ENCODE measurements around the gene VMP1. TPM values are rescaled to one million over a fixed set of nuclear protein-coding genes. Genes with fewer than 3 reads are reported as not detected.
A peak's percentile ranks its signal among the peaks of the same experiment; 100 is the strongest.

VMP1 gene
- total and polyA plus RNA-seq, 2 of the 13 experiments (the other 11 are each of a cell fraction or from before 2014, with no cell fraction given), result 186 to 271 TPM

DNA sequence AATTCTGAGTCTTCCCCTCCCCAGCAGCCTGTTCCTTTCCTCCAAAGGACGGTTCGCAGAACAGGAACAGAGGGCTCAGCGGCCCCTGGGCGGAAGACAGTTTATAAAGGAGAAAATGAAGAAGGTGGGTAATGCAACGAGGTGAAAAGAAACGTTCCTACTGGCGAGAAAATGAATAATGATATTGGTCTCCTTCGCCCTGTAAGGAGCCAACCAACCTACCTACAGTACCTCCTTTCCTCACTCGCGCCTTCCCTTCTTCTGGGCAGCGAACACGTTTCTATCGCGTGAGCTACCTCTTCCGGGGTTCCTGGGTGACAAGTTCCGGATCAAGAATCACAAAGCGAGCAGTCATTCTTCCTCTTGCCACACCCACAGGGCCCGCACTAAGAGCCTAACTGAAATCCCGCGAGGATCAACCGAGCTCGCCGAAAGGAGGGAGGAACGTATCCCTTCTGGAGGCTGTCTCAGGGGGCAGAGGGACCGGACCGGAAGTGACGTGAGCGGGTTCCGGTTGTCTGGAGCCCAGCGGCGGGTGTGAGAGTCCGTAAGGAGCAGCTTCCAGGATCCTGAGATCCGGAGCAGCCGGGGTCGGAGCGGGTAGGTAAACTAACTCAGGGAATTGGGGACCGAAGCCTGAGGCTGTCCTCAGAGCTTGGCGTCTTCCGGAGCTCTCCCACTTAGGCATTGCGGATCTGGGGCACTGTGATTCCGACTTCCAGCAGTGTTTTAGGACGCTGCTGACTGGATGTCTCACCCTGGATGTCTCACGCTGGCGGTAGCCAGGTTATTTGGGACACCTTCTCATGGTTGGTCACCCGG is at the start of gene VMP1, which contains the start of gene PTRH2 (continued):
- TF ChIP-seq, protein P1, sequence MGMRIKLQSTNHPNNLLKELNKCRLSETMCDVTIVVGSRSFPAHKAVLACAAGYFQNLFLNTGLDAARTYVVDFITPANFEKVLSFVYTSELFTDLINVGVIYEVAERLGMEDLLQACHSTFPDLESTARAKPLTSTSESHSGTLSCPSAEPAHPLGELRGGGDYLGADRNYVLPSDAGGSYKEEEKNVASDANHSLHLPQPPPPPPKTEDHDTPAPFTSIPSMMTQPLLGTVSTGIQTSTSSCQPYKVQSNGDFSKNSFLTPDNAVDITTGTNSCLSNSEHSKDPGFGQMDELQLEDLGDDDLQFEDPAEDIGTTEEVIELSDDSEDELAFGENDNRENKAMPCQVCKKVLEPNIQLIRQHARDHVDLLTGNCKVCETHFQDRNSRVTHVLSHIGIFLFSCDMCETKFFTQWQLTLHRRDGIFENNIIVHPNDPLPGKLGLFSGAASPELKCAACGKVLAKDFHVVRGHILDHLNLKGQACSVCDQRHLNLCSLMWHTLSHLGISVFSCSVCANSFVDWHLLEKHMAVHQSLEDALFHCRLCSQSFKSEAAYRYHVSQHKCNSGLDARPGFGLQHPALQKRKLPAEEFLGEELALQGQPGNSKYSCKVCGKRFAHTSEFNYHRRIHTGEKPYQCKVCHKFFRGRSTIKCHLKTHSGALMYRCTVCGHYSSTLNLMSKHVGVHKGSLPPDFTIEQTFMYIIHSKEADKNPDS (CRISPR knock-in tag; IDR thresholded peaks at IDR 0.05), result 0 out of 2 replicates have a peak, but pooled peaks have one; percentile 86
- no peak for TF ChIP-seq TBP (CRISPR knock-in tag; IDR thresholded peaks at IDR 0.05)
- TF ChIP-seq MYNN (CRISPR knock-in tag; IDR thresholded peaks at IDR 0.05; ENCODE audit: low read depth), result no peak
- no peak for TF ChIP-seq ESRRA (CRISPR knock-in tag; IDR thresholded peaks at IDR 0.05; ENCODE audit: low read depth)
- no peak for TF ChIP-seq MLLT10 (CRISPR knock-in tag; IDR thresholded peaks at IDR 0.05)
- peak; percentile 89 for TF ChIP-seq MEIS1 (CRISPR knock-in tag; IDR thresholded peaks at IDR 0.05; ENCODE audit: borderline replicate concordance)
- TF ChIP-seq EED (CRISPR knock-in tag; IDR thresholded peaks at IDR 0.05), result no peak
- TF ChIP-seq ZNF772 (CRISPR knock-in tag; IDR thresholded peaks at IDR 0.05), result no peak
- no peak for TF ChIP-seq MATR3 (CRISPR knock-in tag; IDR thresholded peaks at IDR 0.05)
- no peak for TF ChIP-seq FLYWCH1 (CRISPR knock-in tag; IDR thresholded peaks at IDR 0.05)
- TF ChIP-seq GATA4 (IDR thresholded peaks at IDR 0.05; ENCODE audit: borderline replicate concordance, low read depth), result peak; percentile 21; the same call in 1 of the 2 replicates
- TF ChIP-seq KAT2B (IDR thresholded peaks at IDR 0.05; ENCODE audit: borderline replicate concordance, low read depth, low read length), result no peak
- TF ChIP-seq ZNF333 (CRISPR knock-in tag; IDR thresholded peaks at IDR 0.05; ENCODE audit: borderline replicate concordance), result peak; percentile 81; the same call in 1 of the 2 replicates
- TF ChIP-seq, protein P2, sequence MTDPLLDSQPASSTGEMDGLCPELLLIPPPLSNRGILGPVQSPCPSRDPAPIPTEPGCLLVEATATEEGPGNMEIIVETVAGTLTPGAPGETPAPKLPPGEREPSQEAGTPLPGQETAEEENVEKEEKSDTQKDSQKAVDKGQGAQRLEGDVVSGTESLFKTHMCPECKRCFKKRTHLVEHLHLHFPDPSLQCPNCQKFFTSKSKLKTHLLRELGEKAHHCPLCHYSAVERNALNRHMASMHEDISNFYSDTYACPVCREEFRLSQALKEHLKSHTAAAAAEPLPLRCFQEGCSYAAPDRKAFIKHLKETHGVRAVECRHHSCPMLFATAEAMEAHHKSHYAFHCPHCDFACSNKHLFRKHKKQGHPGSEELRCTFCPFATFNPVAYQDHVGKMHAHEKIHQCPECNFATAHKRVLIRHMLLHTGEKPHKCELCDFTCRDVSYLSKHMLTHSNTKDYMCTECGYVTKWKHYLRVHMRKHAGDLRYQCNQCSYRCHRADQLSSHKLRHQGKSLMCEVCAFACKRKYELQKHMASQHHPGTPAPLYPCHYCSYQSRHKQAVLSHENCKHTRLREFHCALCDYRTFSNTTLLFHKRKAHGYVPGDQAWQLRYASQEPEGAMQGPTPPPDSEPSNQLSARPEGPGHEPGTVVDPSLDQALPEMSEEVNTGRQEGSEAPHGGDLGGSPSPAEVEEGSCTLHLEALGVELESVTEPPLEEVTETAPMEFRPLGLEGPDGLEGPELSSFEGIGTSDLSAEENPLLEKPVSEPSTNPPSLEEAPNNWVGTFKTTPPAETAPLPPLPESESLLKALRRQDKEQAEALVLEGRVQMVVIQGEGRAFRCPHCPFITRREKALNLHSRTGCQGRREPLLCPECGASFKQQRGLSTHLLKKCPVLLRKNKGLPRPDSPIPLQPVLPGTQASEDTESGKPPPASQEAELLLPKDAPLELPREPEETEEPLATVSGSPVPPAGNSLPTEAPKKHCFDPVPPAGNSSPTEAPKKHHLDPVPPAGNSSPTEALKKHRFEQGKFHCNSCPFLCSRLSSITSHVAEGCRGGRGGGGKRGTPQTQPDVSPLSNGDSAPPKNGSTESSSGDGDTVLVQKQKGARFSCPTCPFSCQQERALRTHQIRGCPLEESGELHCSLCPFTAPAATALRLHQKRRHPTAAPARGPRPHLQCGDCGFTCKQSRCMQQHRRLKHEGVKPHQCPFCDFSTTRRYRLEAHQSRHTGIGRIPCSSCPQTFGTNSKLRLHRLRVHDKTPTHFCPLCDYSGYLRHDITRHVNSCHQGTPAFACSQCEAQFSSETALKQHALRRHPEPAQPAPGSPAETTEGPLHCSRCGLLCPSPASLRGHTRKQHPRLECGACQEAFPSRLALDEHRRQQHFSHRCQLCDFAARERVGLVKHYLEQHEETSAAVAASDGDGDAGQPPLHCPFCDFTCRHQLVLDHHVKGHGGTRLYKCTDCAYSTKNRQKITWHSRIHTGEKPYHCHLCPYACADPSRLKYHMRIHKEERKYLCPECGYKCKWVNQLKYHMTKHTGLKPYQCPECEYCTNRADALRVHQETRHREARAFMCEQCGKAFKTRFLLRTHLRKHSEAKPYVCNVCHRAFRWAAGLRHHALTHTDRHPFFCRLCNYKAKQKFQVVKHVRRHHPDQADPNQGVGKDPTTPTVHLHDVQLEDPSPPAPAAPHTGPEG (CRISPR knock-in tag; IDR thresholded peaks at IDR 0.05), result peak; percentile 46; the same call in 1 of the 2 replicates
- 0 out of 2 replicates have a peak, but pooled peaks have one; percentile 32 for TF ChIP-seq NFE2 (CRISPR knock-in tag; IDR thresholded peaks at IDR 0.05)
- no peak for TF ChIP-seq ZNF678 (CRISPR knock-in tag; IDR thresholded peaks at IDR 0.05)
- TF ChIP-seq ZNF83 (CRISPR knock-in tag; IDR thresholded peaks at IDR 0.05; ENCODE audit: borderline replicate concordance), result no peak
- no peak for TF ChIP-seq TRIM24 (CRISPR knock-in tag; IDR thresholded peaks at IDR 0.05)
- TF ChIP-seq ZNF607 (CRISPR knock-in tag; IDR thresholded peaks at IDR 0.05; ENCODE audit: borderline replicate concordance), result peak; percentile 74
- TF ChIP-seq STAT5B (CRISPR knock-in tag; IDR thresholded peaks at IDR 0.05), result peak; percentile 8; the same call in 1 of the 2 replicates
- no peak for TF ChIP-seq ZNF296 (CRISPR knock-in tag; conservative IDR thresholded peaks at IDR 0.05)
- TF ChIP-seq PHB2 (IDR thresholded peaks at IDR 0.05; ENCODE audit: partially characterized antibody), result no peak
- peak; percentile 57 for TF ChIP-seq HCFC1 (IDR thresholded peaks at IDR 0.05; ENCODE audit: low read depth, low read length)
- peak; percentile 96 for TF ChIP-seq ELF1 (CRISPR knock-in tag; IDR thresholded peaks at IDR 0.05)
